Measurements from ENCODE around the gene ACAP3.
A peak's percentile ranks its signal among the peaks of the same experiment; 100 is the strongest.

The ACAP3 gene

GRCh38 chr1:1348420-1349255 lies 40.9 kb upstream of the ACAP3 start:
- no peaks in the 10 kb centered on the region for H3K9me3 Mint-ChIP-seq
- peaks cover 5% of the 10 kb centered on the region for H3K4me1 Mint-ChIP-seq (ENCODE audit: low read depth)
- DNase-seq (ENCODE audit: low spot score), result no peak
- peak overlapping the region; percentile 49 for H3K27ac Mint-ChIP-seq
- H3K36me3 Mint-ChIP-seq (ENCODE audit: low read depth), result no peaks in the 10 kb centered on the region
- H3K4me3 Mint-ChIP-seq, result peak overlapping the region; percentile 72
- peaks cover 15% of the 10 kb centered on the region for H3K27me3 Mint-ChIP-seq (ENCODE audit: low read depth)

DNA sequence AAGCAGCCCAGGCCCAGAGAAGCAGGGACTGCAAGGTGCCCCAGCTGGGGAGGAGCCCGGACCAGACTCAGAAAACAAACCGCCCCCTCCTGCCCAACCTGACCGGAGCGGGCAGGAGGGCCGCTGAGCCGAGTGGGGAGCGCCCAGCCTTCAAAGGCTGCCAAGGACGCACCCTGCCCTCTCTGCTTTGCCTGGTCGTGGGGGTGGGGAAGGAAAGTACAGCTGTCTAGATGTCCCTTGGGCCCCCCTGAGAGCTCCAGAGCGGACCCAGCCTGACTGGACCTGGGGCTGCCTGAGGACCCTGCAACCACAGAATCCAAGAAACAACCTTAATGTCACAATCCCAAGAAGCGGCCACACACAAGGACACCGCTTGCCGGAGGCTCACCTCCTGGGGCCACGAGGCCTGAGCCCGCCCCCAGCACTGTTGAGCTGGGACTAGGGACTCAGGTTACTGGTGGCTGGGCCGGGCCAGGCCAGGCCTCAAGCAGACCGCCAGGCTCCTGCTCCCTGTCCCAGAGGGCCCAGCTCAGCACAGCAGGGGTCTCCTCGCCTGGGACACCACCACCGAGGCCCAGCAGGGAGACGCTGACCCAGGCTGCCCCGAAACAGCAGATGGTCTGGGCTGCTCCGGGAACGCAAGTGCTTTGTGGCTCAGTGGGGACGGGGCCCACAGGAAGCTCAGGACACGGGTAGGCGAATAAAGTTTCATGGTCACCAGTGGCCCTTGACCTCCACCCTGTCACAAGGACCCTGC lies 40.1 kb upstream of the ACAP3 start:
- Mint-ChIP-seq H3K27me3 (ENCODE audit: low read depth) (peaks cover 8% of the 10 kb centered on the region), H3K4me1 (ENCODE audit: low read depth) (peaks cover 5% of the 10 kb centered on the region), H3K4me3 (peak overlapping the region; percentile 72), H3K36me3 (ENCODE audit: low read depth) (no peaks in the 10 kb centered on the region), H3K27ac (peak overlapping the region; percentile 47), H3K9me3 (no peaks in the 10 kb centered on the region)
- no peak for DNase-seq (ENCODE audit: low spot score)

DNA sequence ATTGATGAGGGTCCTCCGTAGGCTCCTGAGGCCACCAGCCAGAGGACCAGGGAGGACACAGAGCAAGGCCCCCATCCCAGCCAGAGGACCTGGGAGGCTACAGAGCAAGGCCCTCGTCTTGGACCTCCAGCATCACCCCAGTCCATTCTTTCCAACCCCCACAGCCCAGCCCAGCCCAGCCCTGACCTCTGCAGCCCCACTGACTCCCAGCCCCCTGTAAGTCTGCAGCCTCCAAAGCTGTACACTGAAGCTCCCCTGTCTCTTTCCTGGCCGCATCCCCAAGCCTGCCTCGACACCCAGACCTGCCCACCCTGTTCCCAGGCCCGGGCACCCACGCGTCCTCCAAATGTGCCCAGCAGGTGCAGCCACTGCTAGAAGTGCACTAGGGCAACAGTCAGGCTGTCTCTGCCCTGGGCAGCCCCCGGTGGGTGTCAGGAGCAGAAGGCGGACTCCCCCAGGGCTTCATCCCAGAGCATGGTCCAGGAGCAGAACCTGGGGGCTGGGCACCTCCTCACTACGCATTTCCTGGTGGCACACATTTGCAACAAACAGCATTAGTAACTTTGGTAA lies 39.4 kb upstream of the ACAP3 start:
- H3K9me3 Mint-ChIP-seq, result no peaks in the 10 kb centered on the region
- H3K36me3 Mint-ChIP-seq (ENCODE audit: low read depth), result no peaks in the 10 kb centered on the region
- peaks cover 2% of the 10 kb centered on the region for H3K4me1 Mint-ChIP-seq (ENCODE audit: low read depth)
- peak overlapping the region; percentile 68 for H3K27ac Mint-ChIP-seq
- no peak for DNase-seq (ENCODE audit: low spot score)
- H3K4me3 Mint-ChIP-seq, result peak overlapping the region; percentile 72
- peaks cover under 1% of the 10 kb centered on the region for H3K27me3 Mint-ChIP-seq (ENCODE audit: low read depth)

- Mint-ChIP-seq H3K4me1 (ENCODE audit: low read depth) (peaks cover 2% of the 10 kb centered on the region), H3K9me3 (no peaks in the 10 kb centered on the region), H3K27me3 (ENCODE audit: low read depth) (no peaks in the 10 kb centered on the region), H3K4me3 (no peak overlapping the region), H3K36me3 (ENCODE audit: low read depth) (peaks cover under 1% of the 10 kb centered on the region), H3K27ac (no peak overlapping the region)
- DNase-seq (ENCODE audit: low spot score), result no peak
Observed at GRCh38 chr1:1346501-1346890, 38.8 kb upstream of the ACAP3 start.

DNA sequence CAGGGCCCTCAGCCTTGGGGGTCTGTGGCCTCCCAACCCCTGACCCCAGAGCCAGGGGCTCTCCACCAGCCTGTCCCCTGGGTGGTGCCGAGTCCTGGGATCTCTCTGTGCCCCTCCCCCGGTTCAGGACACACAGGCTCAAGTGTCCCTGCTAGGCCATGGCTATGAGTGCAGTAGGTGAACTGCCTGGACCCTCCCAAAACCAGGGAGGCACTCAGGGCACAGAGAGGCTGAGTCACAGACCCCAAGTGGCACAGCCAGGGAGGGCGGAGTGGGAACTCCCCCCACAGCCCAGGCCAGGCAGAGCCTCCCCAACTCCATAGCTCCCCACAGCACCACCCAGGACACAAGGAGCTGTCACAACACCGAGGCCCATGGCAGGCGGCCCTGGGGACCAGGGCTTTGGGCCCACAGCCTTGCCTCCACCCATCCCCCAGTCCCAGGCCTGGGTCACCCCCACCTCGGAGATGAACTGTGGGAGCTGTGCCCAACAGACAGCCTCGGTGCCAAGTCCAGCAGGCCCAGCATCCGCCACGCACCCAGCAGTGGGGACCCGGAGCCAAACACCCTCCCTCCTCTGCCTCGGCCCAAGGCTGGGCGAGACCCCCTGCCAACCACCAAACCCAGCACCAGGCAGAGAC lies 38.2 kb upstream of the ACAP3 start:
- H3K4me1 Mint-ChIP-seq (ENCODE audit: low read depth), result peaks cover 4% of the 10 kb centered on the region
- no peak for DNase-seq (ENCODE audit: low spot score)
- H3K9me3 Mint-ChIP-seq, result no peaks in the 10 kb centered on the region
- H3K4me3 Mint-ChIP-seq, result no peak overlapping the region
- peaks cover 6% of the 10 kb centered on the region for H3K36me3 Mint-ChIP-seq (ENCODE audit: low read depth)
- H3K27me3 Mint-ChIP-seq (ENCODE audit: low read depth), result no peaks in the 10 kb centered on the region
- no peak overlapping the region for H3K27ac Mint-ChIP-seq

- no peak overlapping the region for H3K27ac Mint-ChIP-seq
- H3K4me1 Mint-ChIP-seq (ENCODE audit: low read depth), result peaks cover 6% of the 10 kb centered on the region
- peaks cover 11% of the 10 kb centered on the region for H3K36me3 Mint-ChIP-seq (ENCODE audit: low read depth)
- no peak for DNase-seq (ENCODE audit: low spot score)
- H3K4me3 Mint-ChIP-seq, result no peak overlapping the region
- no peaks in the 10 kb centered on the region for H3K27me3 Mint-ChIP-seq (ENCODE audit: low read depth)
- no peaks in the 10 kb centered on the region for H3K9me3 Mint-ChIP-seq
Observed at GRCh38 chr1:1345384-1345783, 37.7 kb upstream of the ACAP3 start.

- DNase-seq (ENCODE audit: low spot score), result peak; percentile 46
- no peaks in the 10 kb centered on the region for H3K27me3 Mint-ChIP-seq (ENCODE audit: low read depth)
- no peak overlapping the region for H3K27ac Mint-ChIP-seq
- H3K9me3 Mint-ChIP-seq, result no peaks in the 10 kb centered on the region
- no peak overlapping the region for H3K4me3 Mint-ChIP-seq
- H3K36me3 Mint-ChIP-seq (ENCODE audit: low read depth), result peaks cover 11% of the 10 kb centered on the region
- peaks cover 6% of the 10 kb centered on the region for H3K4me1 Mint-ChIP-seq (ENCODE audit: low read depth)
Observed at GRCh38 chr1:1344655-1345361, 37.1 kb upstream of the ACAP3 start.

- Mint-ChIP-seq H3K4me3 (no peak overlapping the region), H3K27ac (no peak overlapping the region), H3K27me3 (ENCODE audit: low read depth) (no peaks in the 10 kb centered on the region), H3K9me3 (no peaks in the 10 kb centered on the region), H3K4me1 (ENCODE audit: low read depth) (peaks cover 6% of the 10 kb centered on the region), H3K36me3 (ENCODE audit: low read depth) (peaks cover 11% of the 10 kb centered on the region)
- DNase-seq (ENCODE audit: low spot score), result no peak
Observed at GRCh38 chr1:1343811-1344421, 36.2 kb upstream of the ACAP3 start.

DNA sequence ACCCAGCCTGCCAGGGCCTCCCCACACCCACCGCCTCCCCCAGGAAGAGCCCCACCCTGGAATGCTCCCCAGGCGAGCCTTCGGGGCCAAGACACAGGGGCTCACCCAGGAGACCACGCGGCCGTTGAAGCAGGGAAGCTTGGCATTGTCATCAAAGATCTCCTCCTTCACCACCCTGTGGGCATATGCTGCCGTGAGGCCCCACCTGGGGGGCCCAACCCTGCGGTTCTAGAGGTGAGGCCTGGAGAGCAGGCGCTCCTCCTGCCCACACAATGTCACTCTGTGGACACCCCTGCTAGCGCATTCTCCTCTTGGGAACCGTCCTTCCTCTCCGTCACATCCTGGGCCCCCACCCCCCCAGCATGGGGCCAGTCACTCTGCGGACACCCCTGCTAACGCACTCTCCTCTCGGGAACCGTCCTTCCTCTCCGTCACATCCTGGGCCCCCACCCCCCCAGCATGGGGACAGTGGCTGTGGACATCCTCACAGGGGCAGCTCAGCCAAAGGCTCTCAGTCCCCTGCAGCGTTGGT lies 34.9 kb upstream of the ACAP3 start:
- Mint-ChIP-seq H3K4me1 (ENCODE audit: low read depth) (peaks cover 6% of the 10 kb centered on the region), H3K27ac (no peak overlapping the region), H3K27me3 (ENCODE audit: low read depth) (no peaks in the 10 kb centered on the region), H3K36me3 (ENCODE audit: low read depth) (peaks cover 11% of the 10 kb centered on the region), H3K4me3 (no peak overlapping the region), H3K9me3 (no peaks in the 10 kb centered on the region)
- DNase-seq (ENCODE audit: low spot score), result no peak

GRCh38 chr1:1342061-1342562 lies 34.4 kb upstream of the ACAP3 start:
- peaks cover 11% of the 10 kb centered on the region for H3K36me3 Mint-ChIP-seq (ENCODE audit: low read depth)
- DNase-seq (ENCODE audit: low spot score), result no peak
- no peak overlapping the region for H3K4me3 Mint-ChIP-seq
- H3K9me3 Mint-ChIP-seq, result no peaks in the 10 kb centered on the region
- H3K27me3 Mint-ChIP-seq (ENCODE audit: low read depth), result no peaks in the 10 kb centered on the region
- H3K4me1 Mint-ChIP-seq (ENCODE audit: low read depth), result peaks cover 4% of the 10 kb centered on the region
- no peak overlapping the region for H3K27ac Mint-ChIP-seq

GRCh38 chr1:1341549-1342021 lies 33.9 kb upstream of the ACAP3 start:
- no peak for DNase-seq (ENCODE audit: low spot score)
- no peak overlapping the region for H3K4me3 Mint-ChIP-seq
- H3K4me1 Mint-ChIP-seq (ENCODE audit: low read depth), result peaks cover 4% of the 10 kb centered on the region
- peaks cover 11% of the 10 kb centered on the region for H3K36me3 Mint-ChIP-seq (ENCODE audit: low read depth)
- H3K27me3 Mint-ChIP-seq (ENCODE audit: low read depth), result no peaks in the 10 kb centered on the region
- H3K27ac Mint-ChIP-seq, result no peak overlapping the region
- H3K9me3 Mint-ChIP-seq, result no peaks in the 10 kb centered on the region

GRCh38 chr1:1340791-1341548 lies 33.2 kb upstream of the ACAP3 start:
- Mint-ChIP-seq H3K27ac (no peak overlapping the region), H3K4me1 (ENCODE audit: low read depth) (peaks cover 4% of the 10 kb centered on the region), H3K9me3 (no peaks in the 10 kb centered on the region), H3K36me3 (ENCODE audit: low read depth) (peaks cover 11% of the 10 kb centered on the region), H3K27me3 (ENCODE audit: low read depth) (no peaks in the 10 kb centered on the region), H3K4me3 (no peak overlapping the region)
- DNase-seq (ENCODE audit: low spot score), result no peak
